GM12864 (cell line): ENCODE data around the gene NDRG2.

Source experiments
- DNase-seq: peaks from one replicate; pipeline ENCODE4 v3.0.0-alpha.2; 2011; ENCODE audit warnings: low read depth
- H3K4me3 ChIP-seq: 2 replicates; pipeline ENCODE4 v1.5.1; 2011; ENCODE audit warnings: mild to moderate bottlenecking, low read depth, low read length, control low read depth
- TF ChIP-seq, protein P1 (sequence below): IDR thresholded peaks from 2 replicates; pipeline ENCODE4 v1.5.1; 2011; ENCODE audit warnings: low read depth, mild to moderate bottlenecking, moderate library complexity, low read length, control low read depth, inconsistent platforms; ENCODE audit errors: missing control alignments

Gene NDRG2

DNA sequence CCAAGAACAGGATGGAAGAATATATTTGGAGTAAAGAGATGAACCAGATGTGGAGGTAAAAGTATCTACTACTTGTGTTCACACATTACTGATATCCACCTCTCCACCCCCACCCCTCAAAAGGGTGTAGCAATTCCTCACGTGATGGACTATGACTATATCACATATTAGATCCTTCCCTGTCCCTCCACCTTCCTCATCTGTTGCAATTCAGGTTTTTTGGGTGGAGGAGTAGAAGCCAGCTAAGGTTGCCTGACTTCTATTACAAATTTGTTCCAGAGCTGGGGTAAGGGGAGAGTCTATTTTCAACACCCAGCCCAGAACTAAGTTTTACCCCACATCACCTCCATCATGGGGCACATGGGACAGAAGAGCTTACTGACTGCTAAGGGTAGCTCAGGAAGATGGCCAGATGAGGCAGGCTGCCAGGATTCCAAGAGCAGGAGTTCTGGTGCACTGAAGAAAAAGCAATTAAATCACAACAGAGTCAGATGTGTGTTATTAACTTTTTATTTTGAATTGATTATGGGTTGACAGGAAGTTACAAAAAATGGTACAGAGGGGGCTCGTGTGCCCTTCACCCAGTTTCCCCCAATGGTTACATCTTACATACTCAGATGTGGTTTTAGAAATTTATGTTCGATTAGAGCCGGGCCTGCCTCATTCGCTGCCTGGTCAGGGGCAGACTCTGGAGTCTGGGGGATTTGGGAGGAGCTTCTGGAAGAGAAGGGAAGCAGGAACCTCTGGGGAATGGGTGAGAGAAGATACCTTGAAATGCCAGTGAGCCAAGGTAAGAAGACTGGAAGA, 7.7 kb upstream of the NDRG2 start:
- TF ChIP-seq, protein P1, sequence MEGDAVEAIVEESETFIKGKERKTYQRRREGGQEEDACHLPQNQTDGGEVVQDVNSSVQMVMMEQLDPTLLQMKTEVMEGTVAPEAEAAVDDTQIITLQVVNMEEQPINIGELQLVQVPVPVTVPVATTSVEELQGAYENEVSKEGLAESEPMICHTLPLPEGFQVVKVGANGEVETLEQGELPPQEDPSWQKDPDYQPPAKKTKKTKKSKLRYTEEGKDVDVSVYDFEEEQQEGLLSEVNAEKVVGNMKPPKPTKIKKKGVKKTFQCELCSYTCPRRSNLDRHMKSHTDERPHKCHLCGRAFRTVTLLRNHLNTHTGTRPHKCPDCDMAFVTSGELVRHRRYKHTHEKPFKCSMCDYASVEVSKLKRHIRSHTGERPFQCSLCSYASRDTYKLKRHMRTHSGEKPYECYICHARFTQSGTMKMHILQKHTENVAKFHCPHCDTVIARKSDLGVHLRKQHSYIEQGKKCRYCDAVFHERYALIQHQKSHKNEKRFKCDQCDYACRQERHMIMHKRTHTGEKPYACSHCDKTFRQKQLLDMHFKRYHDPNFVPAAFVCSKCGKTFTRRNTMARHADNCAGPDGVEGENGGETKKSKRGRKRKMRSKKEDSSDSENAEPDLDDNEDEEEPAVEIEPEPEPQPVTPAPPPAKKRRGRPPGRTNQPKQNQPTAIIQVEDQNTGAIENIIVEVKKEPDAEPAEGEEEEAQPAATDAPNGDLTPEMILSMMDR: no peak
- DNase-seq: no peak
- H3K4me3 ChIP-seq: no peak overlapping the region

DNA sequence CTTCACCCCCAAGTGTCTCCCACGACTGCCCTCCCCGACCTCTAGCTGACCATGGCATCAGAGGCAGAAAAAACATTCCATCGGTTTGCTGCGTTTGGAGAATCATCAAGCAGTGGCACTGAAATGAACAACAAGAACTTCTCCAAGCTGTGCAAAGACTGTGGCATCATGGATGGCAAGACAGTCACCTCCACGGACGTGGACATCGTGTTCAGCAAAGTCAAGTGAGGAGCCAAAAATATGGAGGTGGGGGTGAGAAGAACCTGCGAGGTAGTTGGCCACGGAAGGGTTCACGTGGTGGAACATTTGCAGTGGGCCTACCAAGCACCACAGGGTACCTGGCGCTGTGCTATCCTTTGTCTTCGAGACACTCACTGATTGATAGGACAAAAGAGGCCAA, 5.7 kb upstream of the NDRG2 start:
- DNase-seq: no peak
- TF ChIP-seq, protein P1: no peak
- H3K4me3 ChIP-seq: no peak overlapping the region

DNA sequence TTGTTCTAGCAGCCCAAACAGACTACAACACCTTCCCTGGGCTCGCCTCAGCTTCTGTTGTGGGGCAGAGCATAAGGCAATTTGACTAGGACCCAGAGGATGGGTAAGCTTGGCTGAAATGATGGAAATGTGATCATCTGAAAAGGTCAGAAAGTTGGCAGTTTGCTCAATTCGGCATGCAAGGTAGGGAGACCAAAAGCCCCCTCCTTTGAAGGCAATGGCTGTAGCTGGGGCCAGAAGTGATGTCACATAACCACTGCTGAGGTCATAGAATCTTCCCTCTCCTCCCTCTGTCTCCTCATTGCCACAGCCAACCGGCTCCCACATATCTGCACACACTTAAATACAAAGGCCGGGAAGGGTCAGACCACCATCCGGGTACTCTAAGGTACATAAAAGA, 5.1 kb upstream of the NDRG2 start, which contains the start of gene TPPP2:
Gene TPPP2 (plus strand): TSS at position 301 of the 400 bp plus-strand sequence. CDS start 365 bp downstream, outside the sequence.
- TF ChIP-seq, protein P1: no peak
- no peak within 1 kb of the TSS for H3K4me3 ChIP-seq
- DNase-seq: no peak

DNA sequence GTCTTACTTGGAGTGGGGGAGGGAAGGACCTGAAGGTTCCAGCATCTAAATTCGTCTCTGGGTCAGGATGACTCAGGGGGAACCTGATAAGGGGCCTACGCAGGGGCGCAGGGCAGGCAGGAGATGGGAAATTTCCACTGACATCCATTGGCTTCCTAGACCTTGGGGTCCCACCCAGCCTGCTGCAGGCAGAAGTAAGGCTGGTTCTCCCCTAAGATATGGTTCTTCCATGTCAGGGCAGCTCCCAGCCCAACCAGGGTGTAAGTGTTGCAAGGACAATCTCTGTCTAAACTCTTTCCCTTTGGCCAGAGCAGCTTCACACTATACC, 2.1 kb upstream of the NDRG2 start:
- TF ChIP-seq, protein P1: no peak
- no peak for DNase-seq
- no peak overlapping the region for H3K4me3 ChIP-seq

DNA sequence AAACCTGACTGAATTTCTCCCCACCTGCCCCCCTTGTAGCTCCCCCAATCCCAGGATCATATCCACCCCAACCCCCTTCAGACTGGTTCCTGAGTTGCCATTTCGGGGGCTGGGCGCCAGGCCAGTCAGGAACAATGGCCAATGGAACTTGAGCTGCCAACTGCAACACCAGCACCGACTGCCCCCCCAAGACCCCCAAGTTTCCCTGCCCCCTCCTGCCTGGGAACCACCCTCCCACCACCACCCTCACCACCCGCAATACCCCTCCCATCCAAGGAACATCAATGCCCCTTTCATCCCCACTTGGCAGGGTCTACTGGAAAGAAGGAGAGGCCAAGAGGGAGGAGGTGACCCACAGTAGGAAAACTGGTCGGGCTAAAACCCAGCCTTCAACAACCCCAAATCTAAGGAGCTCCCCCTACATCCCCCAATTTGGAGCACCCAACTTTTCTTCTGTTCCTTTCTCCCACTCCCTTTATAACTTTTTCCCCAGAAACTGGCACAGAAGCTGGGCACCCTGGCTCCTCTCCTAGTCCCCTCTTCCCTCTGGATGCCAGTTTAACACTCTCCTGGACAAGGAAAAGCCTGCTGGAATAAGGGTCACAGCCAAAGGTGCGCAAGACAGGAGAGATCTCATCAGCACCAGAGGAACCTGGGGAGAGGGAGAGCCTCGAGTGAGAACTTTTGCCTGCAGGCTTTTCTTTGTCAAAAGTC, 1.6 kb upstream of the NDRG2 start:
- H3K4me3 ChIP-seq: no peak overlapping the region
- no peak for DNase-seq
- TF ChIP-seq, protein P1: no peak

DNA sequence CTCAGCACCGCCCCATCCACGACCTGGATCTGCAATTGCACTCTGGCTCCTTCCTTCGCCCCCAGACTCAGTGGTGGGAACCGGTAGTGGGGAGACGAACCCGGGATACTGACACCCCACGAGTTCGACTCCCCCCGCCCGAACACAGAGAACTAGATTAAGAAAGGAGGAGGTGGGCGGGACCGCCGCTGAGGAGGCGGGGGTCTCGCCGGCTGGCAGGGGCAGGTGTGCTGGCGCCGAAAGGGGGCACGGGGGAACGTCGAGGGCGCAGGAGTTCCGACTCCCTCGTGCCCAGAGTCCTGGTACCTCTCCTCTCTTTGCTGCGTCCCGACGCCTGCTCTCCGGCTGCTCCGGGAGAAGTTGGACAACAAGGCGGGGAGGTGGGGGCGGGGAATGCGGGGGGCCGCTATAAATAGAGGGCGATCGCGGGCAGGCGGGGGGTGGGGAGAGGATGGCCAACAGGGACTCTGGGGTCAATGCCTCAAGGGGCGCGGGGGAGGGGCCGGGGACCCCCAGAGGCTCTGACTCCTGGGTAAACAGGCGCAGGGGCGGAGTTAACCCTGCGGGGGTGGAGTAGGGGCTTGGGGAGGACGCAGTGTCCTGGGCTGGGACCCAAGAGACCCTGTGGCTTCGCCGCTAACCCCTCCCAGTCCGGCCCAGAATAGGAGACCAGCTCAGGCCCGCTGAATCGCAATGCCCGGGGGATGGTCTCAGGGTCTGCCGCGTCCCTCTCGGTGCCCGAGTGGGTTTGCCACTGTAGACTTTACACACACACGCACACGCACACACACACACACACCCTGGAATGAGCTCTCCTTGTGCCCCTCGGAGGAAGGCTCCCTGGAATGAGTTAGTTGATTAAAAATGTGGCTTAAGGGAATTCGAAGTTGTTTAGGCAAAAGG, 761 bp upstream of the NDRG2 start:
- H3K4me3 ChIP-seq: no peak overlapping the region
- TF ChIP-seq, protein P1: no peak
- DNase-seq: no peak
